Natural killer cell (primary cell): ENCODE results near the gene TMEM94. TPM values are rescaled to one million over a fixed set of nuclear protein-coding genes. Genes with fewer than 3 reads are reported as not detected.

Experiments
- ATAC-seq, 3 donors: fragments of 150-1000 bp in 2 of 3; fragments of 200-7000 bp in 1 of 3; cut with Tn5 transposase; 1 replicate in 1 of 3; 2 replicates in 2 of 3; pipeline ENCODE4 v1.10.0; 2021; ENCODE audit warnings: mild to moderate bottlenecking in 2 of 3, moderate library complexity in 2 of 3
- DNase-seq, 2 donors: peaks; one replicate each; pipeline versions ENCODE4 v3.0.0 to v3.0.0-alpha.2; 2013 to 2021; ENCODE audit warnings: mixed read lengths in 1 of 2
- H3K27ac ChIP-seq: one replicate; pipeline ENCODE4 v1.5.1; 2013; ENCODE audit warnings: mild to moderate bottlenecking, low read length
- H3K27me3 ChIP-seq: one replicate; pipeline ENCODE4 v1.6.1; 2013; ENCODE audit warnings: low read length; ENCODE audit not compliant: control insufficient read depth, insufficient read depth
- H3K36me3 ChIP-seq: one replicate; pipeline ENCODE4 v1.6.1; 2013; ENCODE audit warnings: low read length; ENCODE audit not compliant: control insufficient read depth, insufficient read depth
- H3K4me1 ChIP-seq: one replicate; pipeline ENCODE4 v1.6.1; 2013; ENCODE audit warnings: low read length; ENCODE audit not compliant: control insufficient read depth, insufficient read depth
- H3K4me3 ChIP-seq: one replicate; pipeline ENCODE4 v1.5.1; 2013; ENCODE audit warnings: low read length
- H3K9me3 ChIP-seq: one replicate; pipeline ENCODE4 v1.6.1; 2013; ENCODE audit warnings: low read length; ENCODE audit not compliant: control insufficient read depth, insufficient read depth
- H3K27ac Mint-ChIP-seq, 2 donors: one replicate each; pipeline ENCODE4 v1.8.0; 2022; ENCODE audit warnings: mild to moderate bottlenecking in 2 of 2, mixed read lengths in 2 of 2, moderate library complexity in 1 of 2
- H3K27me3 Mint-ChIP-seq, 2 donors: one replicate each; pipeline ENCODE4 v1.8.0; 2022; ENCODE audit warnings: low read depth in 2 of 2, mixed read lengths in 2 of 2
- H3K36me3 Mint-ChIP-seq: one replicate; pipeline ENCODE4 v1.8.0; 2022; ENCODE audit warnings: mixed read lengths
- H3K4me1 Mint-ChIP-seq, 2 donors: one replicate each; pipeline ENCODE4 v1.8.0; 2022; ENCODE audit warnings: mixed read lengths in 2 of 2
- H3K4me3 Mint-ChIP-seq: one replicate; pipeline ENCODE4 v1.8.0; 2022; ENCODE audit warnings: mild to moderate bottlenecking, moderate library complexity, mixed read lengths
- H3K9me3 Mint-ChIP-seq, 2 donors: one replicate each; pipeline ENCODE4 v1.8.0; 2022; ENCODE audit warnings: mixed read lengths in 2 of 2
- WGBS: methylation state at CpG from one replicate; pipeline ENCODE4 v1.1.7; 2013; ENCODE audit warnings: missing lambda C conversion rate; ENCODE audit not compliant: insufficient coverage; 5-methylcytosine and 5-hydroxymethylcytosine counted together
- intact Hi-C: fragments of 100-400 bp; cut with micrococcal nuclease; formaldehyde crosslinking; loops from one replicate; pipeline ENCODE4 v1.14.2; 2022
- total RNA-seq, 4 donors: library from RNA; stranded (reverse); fragments of 120-200 nt in 1 of 4; gene quantifications; one replicate each; pipeline versions ENCODE4 v1.2.3 to v1.2.4, GENCODE V29; 2013 to 2022
- TF ChIP-seq, protein P1 (sequence below): fragments of 200-600 bp; IDR thresholded peaks from one replicate; pipeline ENCODE4 v1.8.0; 2022; ENCODE audit warnings: antibody characterized with exemption

Gene TMEM94
- total RNA-seq, 3 donors from 2014 or later (not counting 1 experiment from before 2014, with no cell fraction given) = 84.4 to 142 (median 104) TPM

- peak overlapping the region; percentile 23 to 69 for H3K27ac Mint-ChIP-seq
- Histone ChIP-seq H3K4me1 (peaks cover 13% of the 10 kb centered on the region), H3K4me3 (no peak overlapping the region), H3K27ac (no peak overlapping the region), H3K9me3 (no peaks in the 10 kb centered on the region), H3K27me3 (no peaks in the 10 kb centered on the region), H3K36me3 (no peaks in the 10 kb centered on the region)
- TF ChIP-seq, protein P1, sequence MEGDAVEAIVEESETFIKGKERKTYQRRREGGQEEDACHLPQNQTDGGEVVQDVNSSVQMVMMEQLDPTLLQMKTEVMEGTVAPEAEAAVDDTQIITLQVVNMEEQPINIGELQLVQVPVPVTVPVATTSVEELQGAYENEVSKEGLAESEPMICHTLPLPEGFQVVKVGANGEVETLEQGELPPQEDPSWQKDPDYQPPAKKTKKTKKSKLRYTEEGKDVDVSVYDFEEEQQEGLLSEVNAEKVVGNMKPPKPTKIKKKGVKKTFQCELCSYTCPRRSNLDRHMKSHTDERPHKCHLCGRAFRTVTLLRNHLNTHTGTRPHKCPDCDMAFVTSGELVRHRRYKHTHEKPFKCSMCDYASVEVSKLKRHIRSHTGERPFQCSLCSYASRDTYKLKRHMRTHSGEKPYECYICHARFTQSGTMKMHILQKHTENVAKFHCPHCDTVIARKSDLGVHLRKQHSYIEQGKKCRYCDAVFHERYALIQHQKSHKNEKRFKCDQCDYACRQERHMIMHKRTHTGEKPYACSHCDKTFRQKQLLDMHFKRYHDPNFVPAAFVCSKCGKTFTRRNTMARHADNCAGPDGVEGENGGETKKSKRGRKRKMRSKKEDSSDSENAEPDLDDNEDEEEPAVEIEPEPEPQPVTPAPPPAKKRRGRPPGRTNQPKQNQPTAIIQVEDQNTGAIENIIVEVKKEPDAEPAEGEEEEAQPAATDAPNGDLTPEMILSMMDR = no peak
- no peaks in the 10 kb centered on the region for H3K36me3 Mint-ChIP-seq
- H3K4me3 Mint-ChIP-seq = peak overlapping the region; percentile 71
- peak in 1 of 3 donors; percentile 41 for ATAC-seq
- WGBS = 82% methylated on average over 5 of the region's 5 CpGs
- H3K27me3 Mint-ChIP-seq = peaks cover 0 to 6% of the 10 kb centered on the region in 2 donors
- DNase-seq = no peak
- no peaks in the 10 kb centered on the region for H3K9me3 Mint-ChIP-seq
- intact Hi-C loops = loop anchor here (1.0 kb wide), 4 partner anchors 88 to 450 kb away; partner anchors contain the start of gene SLC25A19
- peaks cover 26 to 33% of the 10 kb centered on the region in 2 donors for H3K4me1 Mint-ChIP-seq
Observed at GRCh38 chr17:75411328-75412067, 44.9 kb upstream of the TMEM94 start.

GRCh38 chr17:75412455-75413317 is 43.7 kb upstream of the TMEM94 start:
- TF ChIP-seq, protein P1 = peak; percentile 69
- ATAC-seq (peak; percentile 83 to 96 (median 86)), DNase-seq (peak; percentile 72 to 91)
- H3K4me1 ChIP-seq = peaks cover 9% of the 10 kb centered on the region
- Mint-ChIP-seq H3K27ac (peak overlapping the region; percentile 23 to 69), H3K36me3 (no peaks in the 10 kb centered on the region), H3K4me1 (peaks cover 23 to 28% of the 10 kb centered on the region in 2 donors), H3K9me3 (no peaks in the 10 kb centered on the region), H3K4me3 (peak overlapping the region; percentile 71), H3K27me3 (peaks cover 0 to 6% of the 10 kb centered on the region in 2 donors)
- no peaks in the 10 kb centered on the region for H3K36me3 ChIP-seq
- no peaks in the 10 kb centered on the region for H3K9me3 ChIP-seq
- 1% methylated on average over 8 of the region's 8 CpGs for WGBS
- no peaks in the 10 kb centered on the region for H3K27me3 ChIP-seq
- no peak overlapping the region for H3K27ac ChIP-seq
- H3K4me3 ChIP-seq = no peak overlapping the region
- intact Hi-C loops = loop anchor here (1.0 kb wide), 4 partner anchors 89 to 451 kb away; partner anchors contain the start of gene SLC25A19

DNA sequence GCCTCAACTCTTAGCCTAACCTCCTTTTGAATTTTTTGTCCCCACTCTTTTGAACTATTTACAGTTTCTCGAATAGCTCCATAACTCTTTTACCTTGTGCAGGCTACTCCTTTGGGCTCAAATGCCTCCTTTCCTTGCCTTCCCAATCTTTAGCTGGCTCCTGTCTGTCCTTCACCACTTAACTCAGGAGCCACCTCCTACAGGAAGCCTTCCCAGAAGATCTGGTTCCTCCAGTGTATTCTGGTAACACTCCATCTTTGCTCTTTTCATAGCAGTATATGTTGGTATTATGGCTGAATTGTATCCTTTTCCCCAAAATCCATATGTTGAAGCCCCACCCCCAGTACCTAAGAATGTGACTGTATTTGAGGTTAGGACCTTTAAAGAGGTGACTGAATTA is 41.9 kb upstream of the TMEM94 start:
- Mint-ChIP-seq H3K4me1 (peaks cover 23 to 28% of the 10 kb centered on the region in 2 donors), H3K36me3 (no peaks in the 10 kb centered on the region), H3K27me3 (peaks cover 0 to 12% of the 10 kb centered on the region in 2 donors), H3K9me3 (no peaks in the 10 kb centered on the region), H3K4me3 (no peak overlapping the region), H3K27ac (no peak overlapping the region)
- no peak overlapping the region for H3K4me3 ChIP-seq
- H3K9me3 ChIP-seq = no peaks in the 10 kb centered on the region
- H3K36me3 ChIP-seq = no peaks in the 10 kb centered on the region
- intact Hi-C loops = no loop called here
- TF ChIP-seq, protein P1 = no peak
- DNase-seq (no peak), ATAC-seq (no peak)
- WGBS = 93% methylated on average over 1 of the region's 1 CpG
- no peaks in the 10 kb centered on the region for H3K27me3 ChIP-seq
- H3K4me1 ChIP-seq = peaks cover 9% of the 10 kb centered on the region
- H3K27ac ChIP-seq = no peak overlapping the region
